Right atrium auricular region (tissue), 2 donors: ENCODE results near the gene ECSIT. TPM values are rescaled to one million over a fixed set of nuclear protein-coding genes. Genes with fewer than 3 reads are reported as not detected.
"Not testable (repeated sequence)": the region's sequence is repeated elsewhere in the genome, so short reads cannot be mapped to it uniquely, and the experiment has no call there.

ENCODE experiments used
- DNase-seq: peaks from one replicate; pipeline ENCODE4 v3.0.0-alpha.2; 2019; ENCODE audit warnings: low spot score
- H3K27ac ChIP-seq, 2 donors: fragments of 200-600 bp; sonication (generic); 1 replicate in 1 of 2; 2 replicates in 1 of 2; pipeline ENCODE4 v1.5.1; 2016 to 2019
- H3K27me3 ChIP-seq, 2 donors: fragments of 200-600 bp; sonication (generic); one replicate each; pipeline versions ENCODE4 v1.5.1 to v1.6.0; 2017 to 2019
- H3K36me3 ChIP-seq: fragments of 200-600 bp; sonication (generic); one replicate; pipeline ENCODE4 v1.5.1; 2016
- H3K4me1 ChIP-seq, 2 donors: fragments of 200-600 bp; sonication (generic); one replicate each; pipeline versions ENCODE4 v1.5.1 to v1.6.0; 2017 to 2019
- H3K4me3 ChIP-seq, 2 donors: fragments of 200-600 bp; sonication (generic); 1 replicate in 1 of 2; 2 replicates in 1 of 2; pipeline ENCODE4 v1.5.1; 2017 to 2019; ENCODE audit warnings: mild to moderate bottlenecking in 1 of 2, moderate library complexity in 1 of 2
- H3K9me3 ChIP-seq, 2 donors: fragments of 200-600 bp; sonication (generic); one replicate each; pipeline ENCODE4 v1.5.1; 2019
- CTCF ChIP-seq, 2 donors: fragments of 200-600 bp; sonication (generic); IDR thresholded peaks; one replicate each; pipeline ENCODE4 v1.5.1; 2019; ENCODE audit warnings: antibody characterized with exemption in 2 of 2
- total RNA-seq, 2 donors: library from RNA; depleted of rRNA; stranded (reverse); fragments of >200 nt; gene quantifications; one replicate each; pipeline ENCODE4 v1.1.0, GENCODE V29; 2016

ECSIT gene
- total RNA-seq, 2 donors from 2014 or later, result 83.6 to 126 TPM

GRCh38 chr19:11465600-11465999, 63.3 kb downstream of the ECSIT start:
- Histone ChIP-seq H3K4me3 (no peak overlapping the region), H3K4me1 (no peaks in the 10 kb centered on the region), H3K9me3 (no peaks in the 10 kb centered on the region), H3K27ac (no peak overlapping the region), H3K27me3 (no peaks in the 10 kb centered on the region), H3K36me3 (no peaks in the 10 kb centered on the region)
- DNase-seq, result no peak
- TF ChIP-seq CTCF (IDR thresholded peaks at IDR 0.05), result no peak

GRCh38 chr19:11464333-11465265, 64.3 kb downstream of the ECSIT start:
- Histone ChIP-seq H3K27me3 (no peaks in the 10 kb centered on the region), H3K4me3 (no peak overlapping the region), H3K4me1 (no peaks in the 10 kb centered on the region), H3K27ac (no peak overlapping the region), H3K9me3 (no peaks in the 10 kb centered on the region), H3K36me3 (no peaks in the 10 kb centered on the region)
- DNase-seq, result no peak
- no peak for TF ChIP-seq CTCF (IDR thresholded peaks at IDR 0.05)

- no peak overlapping the region for H3K4me3 ChIP-seq
- DNase-seq, result no peak
These were observed 65.5 kb downstream of the ECSIT start for GRCh38 chr19:11463391-11463790.

GRCh38 chr19:11461453-11461852, 67.5 kb downstream of the ECSIT start:
- Histone ChIP-seq H3K27ac (no peak overlapping the region), H3K36me3 (no peaks in the 10 kb centered on the region), H3K4me3 (no peak overlapping the region), H3K4me1 (no peaks in the 10 kb centered on the region), H3K27me3 (no peaks in the 10 kb centered on the region), H3K9me3 (no peaks in the 10 kb centered on the region)
- no peak for TF ChIP-seq CTCF (IDR thresholded peaks at IDR 0.05)
- DNase-seq, result no peak

More at GRCh38 chr19:11463391-11463790, 65.5 kb downstream of the ECSIT start:
- Histone ChIP-seq H3K36me3 (no peaks in the 10 kb centered on the region), H3K4me1 (no peaks in the 10 kb centered on the region), H3K9me3 (no peaks in the 10 kb centered on the region), H3K27me3 (no peaks in the 10 kb centered on the region), H3K27ac (no peak overlapping the region)
- TF ChIP-seq CTCF (IDR thresholded peaks at IDR 0.05), result no peak

- no peaks in the 10 kb centered on the region for H3K9me3 ChIP-seq
- no peak for TF ChIP-seq CTCF (IDR thresholded peaks at IDR 0.05)
- DNase-seq, result no peak
These were observed 68.7 kb downstream of the ECSIT start for GRCh38 chr19:11460207-11460606.

GRCh38 chr19:11458912-11459311, 70.0 kb downstream of the ECSIT start:
- H3K9me3 ChIP-seq, DNase-seq, H3K27me3 ChIP-seq, H3K36me3 ChIP-seq, H3K4me1 ChIP-seq, H3K27ac ChIP-seq, H3K4me3 ChIP-seq: not testable (repeated sequence)

More at GRCh38 chr19:11460207-11460606, 68.7 kb downstream of the ECSIT start:
- Histone ChIP-seq H3K4me1 (no peaks in the 10 kb centered on the region), H3K4me3 (no peak overlapping the region), H3K36me3 (no peaks in the 10 kb centered on the region), H3K27me3 (no peaks in the 10 kb centered on the region), H3K27ac (no peak overlapping the region)
